SJCRH30 (cell line): ENCODE measurements around the gene TCF7L1. TPM values are rescaled to one million over a fixed set of nuclear protein-coding genes. Genes with fewer than 3 reads are reported as not detected.

Source experiments
- DNase-seq, 2 experiments: peaks; one replicate each; pipeline ENCODE4 v3.0.0-alpha.2; 2015 to 2020
- H3K27ac ChIP-seq: fragments of 250-450 bp; sonication (Bioruptor Pico); 2 replicates; pipeline ENCODE4 v1.5.1; 2020; ENCODE audit warnings: mild to moderate bottlenecking, moderate library complexity
- H3K27me3 ChIP-seq: fragments of 250-450 bp; sonication (Bioruptor Pico); 2 replicates; pipeline ENCODE4 v1.5.1; 2020; ENCODE audit warnings: mild to moderate bottlenecking, moderate library complexity
- H3K36me3 ChIP-seq: fragments of 250-450 bp; sonication (Bioruptor Pico); 2 replicates; pipeline ENCODE4 v1.5.1; 2020; ENCODE audit warnings: mild to moderate bottlenecking, moderate library complexity
- H3K4me1 ChIP-seq: fragments of 250-450 bp; sonication (Bioruptor Pico); 2 replicates; pipeline ENCODE4 v1.5.1; 2020; ENCODE audit warnings: mild to moderate bottlenecking, moderate library complexity
- H3K4me3 ChIP-seq: fragments of 250-450 bp; sonication (Bioruptor Pico); 2 replicates; pipeline ENCODE4 v1.5.1; 2020; ENCODE audit warnings: mild to moderate bottlenecking, moderate library complexity
- H3K9me3 ChIP-seq: fragments of 250-450 bp; sonication (Bioruptor Pico); replicated peaks from 2 replicates; pipeline ENCODE4 v1.5.1; 2020; ENCODE audit warnings: mild to moderate bottlenecking, moderate library complexity
- total RNA-seq: library from RNA; depleted of rRNA; stranded (reverse); fragments of >200 nt; shearing (Covaris generic); gene quantifications from 2 replicates; pipeline ENCODE4 v1.2.3, GENCODE V29; 2014

TCF7L1 gene
- total RNA-seq, 1 experiment from 2014 or later, result 9.2 TPM

DNA sequence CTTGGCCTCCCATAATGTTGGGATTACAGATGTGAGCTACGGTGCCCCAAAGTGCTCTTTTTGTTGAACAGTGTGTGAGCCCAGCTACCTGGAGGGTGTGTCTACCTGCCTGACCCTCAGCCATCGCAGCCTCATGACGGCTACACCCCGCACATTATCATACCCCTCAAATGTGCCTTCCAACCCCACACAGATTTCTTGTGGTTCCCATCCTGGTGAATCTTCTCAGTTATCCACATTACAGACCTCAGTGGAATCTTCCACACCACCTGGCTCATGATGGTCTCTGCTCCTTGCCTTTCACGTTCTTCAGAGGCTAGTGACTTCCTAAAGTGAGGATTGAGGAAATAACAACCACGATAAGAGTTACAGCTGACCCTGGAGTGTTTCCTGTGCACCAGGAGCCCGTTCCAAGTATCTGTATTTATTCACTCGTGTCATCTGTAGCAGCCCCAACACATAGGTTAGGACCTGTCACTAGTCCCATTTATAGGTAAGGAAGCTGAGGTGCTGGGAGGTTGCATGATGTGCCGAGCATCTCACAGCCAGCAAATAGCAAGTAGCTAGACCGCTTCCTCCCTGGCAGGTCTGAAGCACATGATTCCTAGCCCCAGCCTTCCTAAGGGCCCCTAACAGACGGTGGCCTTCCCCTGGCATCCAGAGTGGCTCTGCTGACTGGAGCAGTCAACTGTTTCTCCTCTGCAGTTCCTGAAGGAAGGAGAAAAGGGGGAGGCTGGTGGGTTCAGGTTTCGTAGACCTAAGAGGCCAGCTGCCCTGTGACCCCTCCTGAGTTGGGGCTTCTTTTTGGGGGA, 47.3 kb downstream of the TCF7L1 start:
- H3K4me1 ChIP-seq, result peaks cover 70% of the 10 kb centered on the region
- peak; percentile 29 to 52 for DNase-seq
- peak overlapping the region; percentile 73 for H3K27ac ChIP-seq
- no peaks in the 10 kb centered on the region for H3K9me3 ChIP-seq
- H3K36me3 ChIP-seq, result peaks cover 3% of the 10 kb centered on the region; the same call in 1 of the 2 replicates
- H3K27me3 ChIP-seq, result no peaks in the 10 kb centered on the region
- H3K4me3 ChIP-seq, result no peak overlapping the region

DNA sequence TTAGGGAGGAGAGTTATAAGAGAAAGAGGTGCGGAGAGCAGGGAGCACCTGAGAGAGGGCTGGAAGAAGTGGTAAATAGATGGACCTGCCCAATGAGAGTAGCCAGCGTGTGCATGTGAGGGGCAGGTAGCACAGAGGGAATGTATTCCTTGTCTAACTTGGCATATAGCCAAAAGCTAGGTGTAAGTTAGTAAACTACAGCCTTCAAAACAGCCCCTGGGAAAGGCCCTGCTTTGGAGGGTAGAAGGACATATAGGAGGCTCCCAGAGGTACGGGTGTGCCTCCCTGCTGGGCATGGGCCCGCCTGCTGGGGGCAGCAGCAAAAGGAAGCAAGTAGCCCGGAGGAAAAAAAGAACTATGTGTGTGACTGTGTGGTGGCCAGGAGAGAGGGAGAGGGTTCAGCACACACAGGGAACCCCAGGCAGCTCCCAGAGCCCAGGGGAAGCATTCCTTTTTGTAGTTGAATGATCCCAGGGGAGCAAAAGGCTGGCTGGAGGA, 48.0 kb downstream of the TCF7L1 start:
- H3K4me1 ChIP-seq, result peaks cover 65% of the 10 kb centered on the region

DNA sequence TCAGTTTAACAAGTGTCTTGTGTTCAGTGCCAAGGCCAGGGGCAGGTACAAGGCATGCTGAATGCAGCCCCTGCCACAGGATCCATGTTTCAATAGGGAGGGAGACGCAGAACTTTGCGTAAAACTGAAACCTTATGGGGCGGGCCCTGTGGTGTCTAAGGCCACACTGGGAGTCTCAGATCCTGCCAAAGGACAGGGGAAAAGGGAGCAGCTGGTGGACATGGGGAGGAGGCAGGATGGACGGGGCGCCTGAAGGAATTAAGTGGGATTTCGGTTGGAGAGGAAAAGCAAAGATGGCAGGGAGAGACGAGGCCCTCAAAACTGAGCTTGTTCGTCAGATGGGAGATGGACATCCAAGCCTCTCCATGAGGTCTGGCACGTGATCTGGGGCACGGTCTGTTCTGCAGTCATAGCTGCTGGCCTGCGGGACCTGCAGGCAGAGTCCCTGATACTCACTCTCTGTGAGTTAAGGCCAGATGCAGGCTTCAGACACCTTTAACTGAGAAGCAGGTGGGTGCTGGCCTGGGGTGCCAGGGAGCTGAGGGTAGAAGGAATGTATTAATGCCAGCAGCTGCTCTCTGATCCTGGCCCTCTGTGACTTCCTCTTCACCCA, 48.8 kb downstream of the TCF7L1 start:
- peaks cover 6% of the 10 kb centered on the region; the same call in 1 of the 2 replicates for H3K36me3 ChIP-seq
- peak; percentile 90 to 94 for DNase-seq
- no peaks in the 10 kb centered on the region for H3K27me3 ChIP-seq
- no peaks in the 10 kb centered on the region for H3K9me3 ChIP-seq
- peaks cover 65% of the 10 kb centered on the region for H3K4me1 ChIP-seq
- peak overlapping the region; percentile 24 for H3K4me3 ChIP-seq
- H3K27ac ChIP-seq, result peak overlapping the region; percentile 73

More for the DNA sequence above, 48.0 kb downstream of the TCF7L1 start:
- H3K27ac ChIP-seq, result peak overlapping the region; percentile 73
- no peaks in the 10 kb centered on the region for H3K27me3 ChIP-seq
- H3K36me3 ChIP-seq, result peaks cover 3% of the 10 kb centered on the region; the same call in 1 of the 2 replicates
- H3K9me3 ChIP-seq, result no peaks in the 10 kb centered on the region
- H3K4me3 ChIP-seq, result peak overlapping the region; percentile 24
- DNase-seq, result peak; percentile 75 to 82

DNA sequence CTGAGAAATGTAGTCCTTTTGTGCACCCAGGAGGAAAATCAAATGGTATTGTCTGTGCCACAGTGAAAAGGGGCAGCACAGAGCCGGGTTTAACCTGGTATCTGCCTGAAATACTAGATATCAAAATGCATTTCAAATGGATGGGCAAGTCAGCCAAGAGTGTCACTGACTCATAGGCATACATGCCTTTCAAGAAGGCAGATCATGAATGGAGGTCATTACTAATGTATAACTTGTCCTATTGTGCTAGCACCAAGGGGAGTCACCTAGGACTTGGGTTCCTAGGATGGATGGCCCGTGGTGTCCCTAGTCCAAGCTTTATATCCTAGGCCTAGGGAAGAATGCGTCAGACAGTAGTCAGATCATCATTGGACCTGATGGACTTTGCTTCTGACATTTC, 49.9 kb downstream of the TCF7L1 start:
- Histone ChIP-seq H3K9me3 (no peaks in the 10 kb centered on the region), H3K27ac (no peak overlapping the region), H3K36me3 (peaks cover 10% of the 10 kb centered on the region), H3K27me3 (no peaks in the 10 kb centered on the region), H3K4me1 (peaks cover 59% of the 10 kb centered on the region), H3K4me3 (no peak overlapping the region)
- no peak for DNase-seq

DNA sequence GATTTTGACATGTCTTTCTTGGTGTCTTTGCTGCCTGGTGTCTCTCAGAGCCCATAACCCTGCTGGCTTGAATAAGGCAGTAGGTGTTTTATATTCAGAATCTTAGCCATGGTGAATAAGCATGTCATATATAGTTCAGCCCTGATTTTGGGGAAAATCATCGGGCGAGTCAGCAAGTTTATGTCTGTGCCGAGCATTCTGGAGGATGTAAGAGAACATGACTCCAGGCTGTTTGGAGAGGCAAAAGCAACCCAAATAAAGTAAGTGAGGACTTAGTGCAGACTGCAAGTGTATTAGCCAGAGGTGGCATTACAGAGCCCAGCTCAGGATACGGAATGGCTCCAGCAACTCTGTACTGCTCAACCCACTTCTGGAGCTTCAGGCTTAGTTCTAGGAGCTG, 50.3 kb downstream of the TCF7L1 start:
- H3K4me1 ChIP-seq, result peaks cover 60% of the 10 kb centered on the region

DNA sequence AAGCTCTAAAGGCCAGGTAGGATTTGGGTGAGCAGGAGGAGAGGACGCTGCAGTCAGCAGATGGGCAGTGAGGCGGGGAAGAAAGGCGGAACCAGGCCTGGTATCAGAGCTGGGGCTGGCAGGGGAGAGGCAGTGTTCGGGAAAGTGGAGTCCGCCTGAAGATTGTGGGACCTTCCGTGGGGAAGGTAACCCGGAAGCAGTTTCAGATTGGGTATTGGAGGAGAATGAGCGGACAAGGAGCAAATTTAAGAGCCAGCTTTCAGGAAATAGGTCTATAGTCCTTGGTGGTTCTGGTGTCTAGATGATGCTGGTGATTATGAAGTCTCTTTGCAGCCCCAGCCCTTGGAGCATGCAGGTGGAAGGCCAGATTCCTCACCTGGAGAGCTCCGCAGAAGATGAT, 51.0 kb downstream of the TCF7L1 start:
- no peaks in the 10 kb centered on the region for H3K9me3 ChIP-seq
- H3K4me1 ChIP-seq, result peaks cover 56% of the 10 kb centered on the region
- no peak overlapping the region for H3K27ac ChIP-seq
- no peaks in the 10 kb centered on the region for H3K27me3 ChIP-seq
- no peak for DNase-seq
- H3K36me3 ChIP-seq, result peaks cover 15% of the 10 kb centered on the region
- no peak overlapping the region for H3K4me3 ChIP-seq

More for the DNA sequence above, 50.3 kb downstream of the TCF7L1 start:
- Histone ChIP-seq H3K36me3 (peaks cover 12% of the 10 kb centered on the region), H3K27ac (no peak overlapping the region), H3K4me3 (no peak overlapping the region), H3K9me3 (no peaks in the 10 kb centered on the region), H3K27me3 (no peaks in the 10 kb centered on the region)
- no peak for DNase-seq

DNA sequence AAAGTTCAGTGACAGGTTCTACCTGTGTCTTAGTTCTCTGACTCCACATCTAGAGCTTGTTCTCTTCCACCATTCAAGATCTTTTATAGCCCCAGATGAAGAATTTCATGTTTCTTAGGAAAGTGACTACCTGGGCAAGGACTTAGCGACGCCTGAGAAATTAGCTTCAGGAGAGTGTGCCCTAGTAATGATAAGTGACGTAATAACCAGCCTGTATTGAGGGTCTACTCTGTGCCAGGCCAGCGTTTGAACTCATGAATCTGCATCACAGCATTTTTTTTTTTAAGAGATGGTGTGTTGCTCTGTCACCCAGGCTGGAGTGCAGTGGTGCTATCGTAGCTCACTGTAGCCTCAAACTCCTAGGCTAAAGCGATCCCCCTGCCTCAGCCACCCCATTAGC, 51.8 kb downstream of the TCF7L1 start:
- H3K9me3 ChIP-seq, result no peaks in the 10 kb centered on the region

DNA sequence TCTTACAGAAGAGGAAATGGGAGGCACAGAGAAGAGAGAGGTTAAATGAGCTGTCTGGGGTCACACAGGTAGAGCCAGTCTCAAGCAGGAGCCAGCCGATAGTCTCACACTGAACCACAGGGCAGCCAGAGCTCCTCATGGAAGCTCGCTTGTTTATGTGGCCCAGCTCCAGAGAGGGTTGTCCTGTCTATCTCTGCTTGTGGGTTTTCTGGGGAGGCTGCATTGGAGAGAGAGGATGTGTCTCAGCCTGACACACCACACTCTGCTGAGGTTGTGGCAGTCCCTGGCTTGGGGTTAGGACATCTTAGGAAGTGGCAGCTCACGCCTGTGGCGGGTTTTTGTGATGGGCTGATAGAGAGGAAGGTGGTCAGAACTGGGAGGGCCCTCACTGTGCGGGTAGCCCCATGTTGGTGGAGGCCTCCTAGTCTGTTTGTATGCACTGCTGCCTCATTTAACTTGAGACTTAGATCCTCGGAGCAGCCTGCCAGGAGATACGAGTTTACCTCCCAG, 52.3 kb downstream of the TCF7L1 start:
- H3K27ac ChIP-seq, result no peak overlapping the region
- H3K4me1 ChIP-seq, result peaks cover 45% of the 10 kb centered on the region
- no peak for DNase-seq
- H3K9me3 ChIP-seq, result no peaks in the 10 kb centered on the region
- no peaks in the 10 kb centered on the region for H3K27me3 ChIP-seq
- H3K36me3 ChIP-seq, result peaks cover 15% of the 10 kb centered on the region
- H3K4me3 ChIP-seq, result no peak overlapping the region

More for the DNA sequence above, 51.8 kb downstream of the TCF7L1 start:
- Histone ChIP-seq H3K4me3 (no peak overlapping the region), H3K4me1 (peaks cover 49% of the 10 kb centered on the region), H3K27me3 (no peaks in the 10 kb centered on the region), H3K27ac (no peak overlapping the region), H3K36me3 (peaks cover 15% of the 10 kb centered on the region)
- no peak for DNase-seq

DNA sequence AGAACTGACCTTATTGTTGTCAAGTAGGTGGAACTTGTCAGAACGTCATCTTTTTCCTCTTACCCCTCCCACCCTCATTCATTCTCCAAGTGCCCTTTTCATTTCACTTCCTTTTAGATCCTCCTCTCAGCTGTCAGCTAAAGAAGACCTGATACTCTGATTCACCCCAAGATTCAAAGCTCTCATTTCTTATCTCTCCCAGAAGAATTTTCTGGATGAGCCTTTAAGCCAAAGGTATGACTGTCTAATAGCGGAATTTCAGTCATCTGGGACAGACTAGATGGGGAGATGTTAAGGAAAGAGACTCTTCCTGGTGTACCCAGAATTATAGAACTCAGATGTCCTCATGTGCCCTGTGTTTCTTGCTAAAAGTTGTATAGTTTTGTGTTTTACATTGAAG, 53.9 kb downstream of the TCF7L1 start:
- Histone ChIP-seq H3K27ac (no peak overlapping the region), H3K27me3 (no peaks in the 10 kb centered on the region), H3K9me3 (no peaks in the 10 kb centered on the region), H3K4me3 (no peak overlapping the region), H3K4me1 (peaks cover 29% of the 10 kb centered on the region), H3K36me3 (peaks cover 15% of the 10 kb centered on the region)
- no peak for DNase-seq

DNA sequence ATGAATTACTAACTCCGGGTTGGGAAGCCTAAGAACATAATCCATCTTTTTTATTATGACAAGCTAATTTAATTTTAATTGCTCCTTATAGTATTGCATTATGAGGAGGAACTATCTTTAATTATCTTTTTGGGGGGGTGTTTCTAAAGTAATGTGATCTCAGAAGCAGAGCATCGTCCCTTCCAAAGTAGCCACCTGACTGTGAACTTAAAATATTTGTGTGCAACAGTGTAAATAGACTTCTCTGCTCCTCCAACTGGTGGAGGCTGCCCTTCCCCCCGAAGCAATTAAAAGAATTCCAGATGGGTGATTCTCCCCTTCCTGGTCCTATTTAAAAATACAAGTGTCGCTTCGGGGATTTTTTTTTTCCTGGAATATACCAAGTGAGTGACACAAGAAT, 55.7 kb downstream of the TCF7L1 start:
- no peaks in the 10 kb centered on the region for H3K9me3 ChIP-seq
- H3K27me3 ChIP-seq, result no peaks in the 10 kb centered on the region
- H3K4me3 ChIP-seq, result no peak overlapping the region
- peaks cover 15% of the 10 kb centered on the region for H3K4me1 ChIP-seq
- DNase-seq, result no peak
- H3K27ac ChIP-seq, result no peak overlapping the region
- peaks cover 23% of the 10 kb centered on the region for H3K36me3 ChIP-seq

DNA sequence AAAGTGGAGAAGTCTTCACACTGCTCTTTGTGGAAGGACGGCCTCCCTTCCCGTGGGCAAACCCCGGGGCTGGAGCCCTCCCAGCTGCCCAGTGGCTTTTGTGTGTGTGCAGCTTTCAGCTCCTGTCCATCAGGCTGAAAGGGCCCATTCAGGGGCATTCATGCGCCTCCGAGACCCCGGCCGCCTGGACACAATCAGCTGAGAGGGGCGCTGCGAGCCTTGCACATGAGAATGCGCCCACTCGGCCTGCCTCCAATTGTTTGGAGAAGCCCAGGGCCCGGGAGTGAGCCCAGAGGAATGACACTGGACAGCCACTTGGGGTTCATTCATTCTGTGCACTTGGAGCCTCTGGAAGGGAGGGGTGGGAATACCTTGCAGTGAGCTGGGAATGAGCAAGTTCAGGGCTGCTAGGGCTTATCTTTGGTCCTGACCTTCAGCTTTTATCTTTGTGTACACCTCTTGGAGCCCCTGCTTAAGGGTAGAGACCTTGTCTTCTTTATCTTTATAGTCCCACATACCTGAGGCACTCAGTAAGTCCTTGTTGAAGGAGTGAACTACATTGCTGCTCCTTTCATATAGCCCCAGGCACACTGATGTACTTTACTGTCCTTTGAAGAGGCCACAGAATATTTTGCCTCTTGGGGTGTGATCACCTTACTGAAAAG, 56.5 kb downstream of the TCF7L1 start:
- no peak for DNase-seq
- no peaks in the 10 kb centered on the region for H3K27me3 ChIP-seq
- H3K4me1 ChIP-seq, result peaks cover 22% of the 10 kb centered on the region
- no peaks in the 10 kb centered on the region for H3K9me3 ChIP-seq
- H3K4me3 ChIP-seq, result no peak overlapping the region
- no peak overlapping the region for H3K27ac ChIP-seq
- peaks cover 23% of the 10 kb centered on the region for H3K36me3 ChIP-seq

DNA sequence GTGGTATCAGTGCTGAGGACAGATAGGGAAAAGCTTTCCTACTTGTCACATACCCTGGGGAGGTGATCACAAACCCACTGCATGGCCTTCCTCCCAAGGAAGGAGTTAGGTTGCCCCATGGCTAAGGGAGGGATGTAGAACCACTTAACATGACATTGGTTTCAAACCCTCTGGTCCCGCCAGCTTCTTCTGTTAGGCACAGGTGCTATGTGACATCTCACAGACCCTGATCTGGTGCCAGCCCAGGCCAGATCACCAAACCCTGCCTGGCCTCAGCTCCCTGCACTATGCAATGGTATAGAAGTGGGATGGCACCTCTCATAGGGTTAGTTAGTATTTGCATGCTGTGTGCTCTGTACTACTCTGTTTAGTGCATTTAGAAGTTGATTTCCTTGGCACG, 58.0 kb downstream of the TCF7L1 start:
- Histone ChIP-seq H3K27me3 (no peaks in the 10 kb centered on the region), H3K4me3 (no peak overlapping the region), H3K4me1 (peaks cover 28% of the 10 kb centered on the region), H3K9me3 (no peaks in the 10 kb centered on the region), H3K36me3 (peaks cover 26% of the 10 kb centered on the region), H3K27ac (no peak overlapping the region)
- DNase-seq, result no peak

DNA sequence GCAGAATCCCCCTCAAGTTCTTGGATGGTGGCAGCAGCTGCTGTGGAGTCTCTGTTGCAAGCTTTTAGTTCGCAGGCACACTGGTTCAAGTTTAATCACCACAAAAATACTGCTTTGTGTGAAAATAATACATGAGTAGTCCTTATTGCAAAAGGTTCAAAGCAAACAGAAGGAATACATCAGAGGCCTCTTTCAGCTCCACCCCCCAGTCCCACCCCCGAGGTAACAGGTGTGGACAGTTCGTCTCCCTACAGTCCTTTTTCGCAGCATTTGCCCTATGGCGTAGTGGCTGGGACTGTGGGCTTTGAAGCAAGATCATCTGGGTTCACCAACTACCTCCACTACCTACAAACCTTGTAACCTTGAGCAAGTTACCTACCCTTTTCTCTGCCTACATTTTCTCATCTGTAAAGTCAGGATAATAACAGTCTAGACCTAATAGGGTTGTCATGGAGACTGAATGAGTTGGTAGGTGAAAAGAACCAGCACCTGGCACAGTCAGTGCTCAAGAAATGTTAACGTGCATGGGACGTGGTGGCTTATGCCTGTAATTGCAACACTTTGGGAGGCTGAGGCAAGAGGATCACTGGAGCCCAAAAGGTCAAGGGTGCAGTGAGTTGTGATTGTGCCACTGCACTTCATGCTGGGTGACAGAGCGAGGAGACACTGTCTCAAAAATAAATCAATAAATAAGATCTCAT, 61.7 kb downstream of the TCF7L1 start:
- peaks cover 13% of the 10 kb centered on the region for H3K4me1 ChIP-seq
- H3K9me3 ChIP-seq, result no peaks in the 10 kb centered on the region
- H3K36me3 ChIP-seq, result peaks cover 12% of the 10 kb centered on the region; the same call in 1 of the 2 replicates
- peak overlapping the region; percentile 42 for H3K27ac ChIP-seq
- no peak overlapping the region for H3K4me3 ChIP-seq
- peak; percentile 51 to 63 for DNase-seq
- H3K27me3 ChIP-seq, result no peaks in the 10 kb centered on the region

DNA sequence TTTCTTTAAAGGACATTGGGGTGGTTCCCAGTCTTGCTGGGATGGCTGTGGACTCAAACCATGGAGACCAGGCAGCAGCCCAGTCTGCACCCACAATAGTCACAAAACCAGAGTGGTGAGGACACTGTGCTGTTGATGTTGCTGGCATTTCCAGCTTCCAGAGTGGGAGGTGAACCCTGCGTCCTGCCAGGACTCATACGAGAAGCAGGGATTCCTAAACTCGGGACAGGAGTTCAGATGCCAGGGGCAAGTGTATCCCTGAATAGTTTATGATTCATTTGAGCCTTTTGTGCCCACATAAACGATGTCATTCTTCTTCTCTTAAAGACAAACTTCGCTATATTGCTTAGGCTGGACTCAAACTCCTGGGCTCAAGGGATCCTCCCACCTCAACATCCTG, 62.8 kb downstream of the TCF7L1 start:
- no peak for DNase-seq

More for the DNA sequence above, 62.8 kb downstream of the TCF7L1 start:
- Histone ChIP-seq H3K9me3 (no peaks in the 10 kb centered on the region), H3K27me3 (no peaks in the 10 kb centered on the region), H3K27ac (no peak overlapping the region), H3K36me3 (peaks cover 21% of the 10 kb centered on the region; the same call in 1 of the 2 replicates), H3K4me3 (no peak overlapping the region), H3K4me1 (peaks cover 13% of the 10 kb centered on the region)
